Tibial artery (tissue), 4 donors: Measurements from ENCODE around the gene ORM2.
A peak's percentile ranks its signal among the peaks of the same experiment; 100 is the strongest.
"Not testable (repeated sequence)": the region's sequence is repeated elsewhere in the genome, so short reads cannot be mapped to it uniquely, and the experiment has no call there.

Experiments
- DNase-seq, 2 donors: peaks; one replicate each; pipeline ENCODE4 v3.0.0-alpha.2; 2019
- H3K27ac ChIP-seq, 2 donors: fragments of 200-600 bp; sonication (generic) in 1 of 2; 1 replicate in 1 of 2; 2 replicates in 1 of 2; pipeline ENCODE4 v1.5.1; 2018 to 2019; ENCODE audit warnings: mild to moderate bottlenecking in 1 of 2
- H3K27me3 ChIP-seq, 2 donors: fragments of 200-600 bp; sonication (generic) in 1 of 2; one replicate each; pipeline versions ENCODE4 v1.5.1 to v1.6.0; 2016 to 2019
- H3K36me3 ChIP-seq, 3 donors: fragments of 200-600 bp; sonication (generic) in 2 of 3; one replicate each; pipeline ENCODE4 v1.5.1; 2016 to 2019; ENCODE audit warnings: mild to moderate bottlenecking in 2 of 3
- H3K4me1 ChIP-seq, 4 donors: fragments of 200-600 bp; sonication (generic) in 2 of 4; 1 replicate in 3 of 4; 2 replicates in 1 of 4; pipeline ENCODE4 v1.5.1; 2016 to 2019
- H3K4me3 ChIP-seq, 2 donors: fragments of 200-600 bp; sonication (generic) in 1 of 2; 1 replicate in 1 of 2; 2 replicates in 1 of 2; pipeline ENCODE4 v1.5.1; 2018 to 2019; ENCODE audit warnings: mild to moderate bottlenecking in 2 of 2
- H3K9me3 ChIP-seq, 3 donors: fragments of 200-600 bp; sonication (generic) in 1 of 3; one replicate each; pipeline ENCODE4 v1.5.1; 2016 to 2019
- intact Hi-C: fragments of 100-400 bp; cut with DNase I; formaldehyde crosslinking; loops from one replicate; pipeline ENCODE4 v1.15.0; 2023; ENCODE audit warnings: low total_unique reads
- TF ChIP-seq, protein P1 (sequence below), 2 experiments: fragments of 200-600 bp in 1 of 2; fragments of 450-650 bp in 1 of 2; IDR thresholded peaks; one replicate each; pipeline ENCODE4 v1.5.1; 2017 to 2019; ENCODE audit warnings: antibody characterized with exemption in 2 of 2, mild to moderate bottlenecking in 1 of 2, moderate library complexity in 1 of 2

Gene ORM2

DNA sequence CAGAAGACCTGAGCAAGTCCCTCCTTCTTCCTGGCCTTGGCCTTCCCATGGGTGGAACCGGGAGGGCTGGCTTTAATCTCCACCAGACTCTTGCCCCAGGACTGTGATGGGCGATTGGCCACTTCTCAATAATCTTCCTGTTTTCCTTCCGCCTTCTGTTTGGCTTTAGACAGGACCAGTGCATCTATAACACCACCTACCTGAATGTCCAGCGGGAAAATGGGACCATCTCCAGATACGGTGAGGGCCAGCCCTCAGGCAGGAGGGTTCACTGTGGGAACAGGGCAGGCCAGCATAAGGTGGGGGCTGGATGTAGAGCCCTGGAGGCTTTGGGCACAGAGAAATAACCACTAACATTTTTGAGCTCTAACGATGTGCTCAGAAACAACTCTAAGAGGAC lies 5.8 kb upstream of the ORM2 start:
- H3K9me3 ChIP-seq, intact Hi-C loops: not testable (repeated sequence)
- H3K27me3 ChIP-seq, result peaks cover 0 to 23% of the 10 kb centered on the region in 2 donors

DNA sequence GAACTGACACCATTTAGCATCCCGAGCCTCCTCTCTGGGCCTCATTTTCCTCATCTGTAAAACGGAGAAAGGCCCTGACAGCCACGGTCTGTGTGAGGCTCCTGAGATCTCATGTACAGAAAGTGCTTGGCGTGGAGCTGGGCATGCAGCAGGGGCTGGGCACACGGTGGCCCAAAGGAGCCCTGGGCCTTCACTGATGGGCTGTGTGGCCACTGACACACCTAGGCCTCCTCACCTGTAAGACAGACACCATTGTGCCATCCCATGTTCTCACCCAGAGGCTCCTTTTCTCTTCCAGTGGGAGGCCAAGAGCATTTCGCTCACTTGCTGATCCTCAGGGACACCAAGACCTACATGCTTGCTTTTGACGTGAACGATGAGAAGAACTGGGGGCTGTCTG lies 5.2 kb upstream of the ORM2 start:
- TF ChIP-seq, protein P1, sequence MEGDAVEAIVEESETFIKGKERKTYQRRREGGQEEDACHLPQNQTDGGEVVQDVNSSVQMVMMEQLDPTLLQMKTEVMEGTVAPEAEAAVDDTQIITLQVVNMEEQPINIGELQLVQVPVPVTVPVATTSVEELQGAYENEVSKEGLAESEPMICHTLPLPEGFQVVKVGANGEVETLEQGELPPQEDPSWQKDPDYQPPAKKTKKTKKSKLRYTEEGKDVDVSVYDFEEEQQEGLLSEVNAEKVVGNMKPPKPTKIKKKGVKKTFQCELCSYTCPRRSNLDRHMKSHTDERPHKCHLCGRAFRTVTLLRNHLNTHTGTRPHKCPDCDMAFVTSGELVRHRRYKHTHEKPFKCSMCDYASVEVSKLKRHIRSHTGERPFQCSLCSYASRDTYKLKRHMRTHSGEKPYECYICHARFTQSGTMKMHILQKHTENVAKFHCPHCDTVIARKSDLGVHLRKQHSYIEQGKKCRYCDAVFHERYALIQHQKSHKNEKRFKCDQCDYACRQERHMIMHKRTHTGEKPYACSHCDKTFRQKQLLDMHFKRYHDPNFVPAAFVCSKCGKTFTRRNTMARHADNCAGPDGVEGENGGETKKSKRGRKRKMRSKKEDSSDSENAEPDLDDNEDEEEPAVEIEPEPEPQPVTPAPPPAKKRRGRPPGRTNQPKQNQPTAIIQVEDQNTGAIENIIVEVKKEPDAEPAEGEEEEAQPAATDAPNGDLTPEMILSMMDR (IDR thresholded peaks at IDR 0.05), result no peak
- intact Hi-C loops, result no loop called here

More for the DNA sequence above, 5.8 kb upstream of the ORM2 start:
- H3K4me1 ChIP-seq, H3K27ac ChIP-seq, DNase-seq, H3K4me3 ChIP-seq, H3K36me3 ChIP-seq: not testable (repeated sequence)

DNA sequence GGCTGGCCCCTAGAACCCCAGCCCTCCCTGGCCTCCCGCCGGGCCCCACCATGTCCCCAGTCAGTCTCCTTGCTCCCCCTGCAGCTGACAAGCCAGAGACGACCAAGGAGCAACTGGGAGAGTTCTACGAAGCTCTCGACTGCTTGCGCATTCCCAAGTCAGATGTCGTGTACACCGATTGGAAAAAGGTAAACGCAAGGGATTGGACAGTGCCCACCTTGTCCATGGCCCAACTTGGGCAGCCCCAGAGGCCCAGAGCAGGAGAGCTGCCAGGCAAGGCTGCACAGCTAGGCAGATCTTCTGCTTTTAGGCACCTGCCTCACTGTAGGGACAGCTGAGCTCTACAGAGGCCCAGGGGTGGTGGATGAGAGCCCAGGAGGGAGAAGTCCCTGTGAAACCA lies 4.7 kb upstream of the ORM2 start:
- H3K4me1 ChIP-seq, H3K27ac ChIP-seq, H3K4me3 ChIP-seq, H3K36me3 ChIP-seq, DNase-seq, H3K9me3 ChIP-seq, intact Hi-C loops: not testable (repeated sequence)
- H3K27me3 ChIP-seq, result peaks cover 0 to 18% of the 10 kb centered on the region in 2 donors

More for the DNA sequence above, 5.2 kb upstream of the ORM2 start:
- peaks cover 0 to 22% of the 10 kb centered on the region in 2 donors for H3K27me3 ChIP-seq
- DNase-seq, result no peak
- no peak overlapping the region for H3K27ac ChIP-seq
- no peaks in the 10 kb centered on the region for H3K4me1 ChIP-seq
- H3K4me3 ChIP-seq, result no peak overlapping the region
- H3K36me3 ChIP-seq, result no peaks in the 10 kb centered on the region
- H3K9me3 ChIP-seq, result no peaks in the 10 kb centered on the region

DNA sequence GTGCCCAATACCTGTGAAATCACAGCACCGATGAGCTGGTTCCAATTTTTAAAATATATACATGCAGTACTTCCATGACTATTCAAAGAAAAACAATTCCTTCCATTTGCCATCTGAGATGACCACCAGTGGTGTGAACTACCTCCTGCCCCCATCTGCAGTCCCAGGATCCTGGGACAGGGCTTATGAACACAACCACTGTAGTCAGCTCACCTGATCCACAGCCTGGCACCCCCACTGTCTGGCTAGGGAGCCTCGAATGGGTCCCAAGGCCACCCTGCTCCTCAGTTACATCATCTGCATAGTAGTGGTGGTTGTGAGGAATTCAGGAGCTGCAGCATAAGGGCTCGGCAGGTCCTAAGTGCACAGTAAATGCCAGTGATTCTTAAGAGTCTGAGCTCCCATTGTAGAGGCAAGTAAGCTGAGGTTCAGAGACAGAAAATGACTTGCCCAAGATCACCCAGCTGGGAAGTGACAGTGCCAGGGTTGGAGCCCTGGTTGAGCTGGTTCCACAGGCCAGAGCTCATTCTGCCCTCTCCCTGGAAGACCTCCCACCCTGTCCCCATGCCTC lies 3.9 kb upstream of the ORM2 start:
- peaks cover 0 to 15% of the 10 kb centered on the region in 2 donors for H3K27me3 ChIP-seq
- H3K9me3 ChIP-seq, DNase-seq, H3K4me3 ChIP-seq, H3K27ac ChIP-seq, intact Hi-C loops, H3K36me3 ChIP-seq, H3K4me1 ChIP-seq: not testable (repeated sequence)

DNA sequence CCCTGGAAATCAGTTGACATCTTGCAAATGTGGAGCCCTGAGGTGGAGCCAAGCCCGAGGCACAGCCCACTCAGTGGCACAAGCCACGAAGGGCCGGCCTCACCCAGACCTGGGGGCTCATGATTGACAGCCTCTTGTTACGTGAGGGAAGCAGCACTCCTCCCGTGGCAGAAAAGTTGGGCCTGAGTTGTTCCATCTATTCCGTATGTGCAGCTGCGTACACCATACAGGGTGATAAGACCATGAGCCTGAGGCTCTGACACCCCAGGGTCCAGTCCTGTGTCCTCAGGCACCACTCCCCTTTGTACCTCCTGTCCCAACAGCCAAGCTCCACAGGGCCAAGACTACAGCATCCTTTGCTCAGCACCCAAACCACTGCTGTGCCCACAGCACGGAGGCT lies 1.9 kb upstream of the ORM2 start:
- intact Hi-C loops, result no loop called here
- no peak overlapping the region for H3K4me3 ChIP-seq

DNA sequence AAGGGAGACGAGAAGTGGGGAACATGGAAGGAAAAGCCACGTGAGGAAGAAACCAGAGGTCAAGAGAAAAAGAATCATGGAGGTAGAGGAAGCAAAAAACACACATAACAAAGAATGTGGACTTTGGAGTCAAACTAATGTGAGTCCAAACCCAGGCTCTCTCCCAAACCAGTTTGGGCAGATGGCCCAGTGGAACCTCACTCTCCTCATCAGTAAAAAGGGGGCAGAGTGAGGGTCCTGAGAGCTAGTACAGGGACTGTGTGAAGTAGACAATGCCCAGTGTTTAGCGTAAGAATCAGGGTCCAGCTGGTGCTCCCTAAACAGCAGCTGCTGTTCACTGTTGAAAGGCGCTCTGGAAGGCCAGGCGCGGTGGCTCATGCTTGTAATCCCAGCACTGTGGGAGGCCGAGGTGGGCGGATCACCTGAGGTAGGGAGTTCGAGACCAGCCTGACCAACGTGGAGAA lies 1.3 kb upstream of the ORM2 start:
- DNase-seq, H3K9me3 ChIP-seq, intact Hi-C loops, H3K4me3 ChIP-seq, H3K4me1 ChIP-seq, H3K36me3 ChIP-seq, H3K27ac ChIP-seq: not testable (repeated sequence)
- H3K27me3 ChIP-seq, result peaks cover 0 to 15% of the 10 kb centered on the region in 2 donors

More for the DNA sequence above, 1.9 kb upstream of the ORM2 start:
- no peak for DNase-seq
- no peaks in the 10 kb centered on the region for H3K36me3 ChIP-seq
- H3K4me1 ChIP-seq, result no peaks in the 10 kb centered on the region
- no peaks in the 10 kb centered on the region for H3K9me3 ChIP-seq
- TF ChIP-seq, protein P1 (IDR thresholded peaks at IDR 0.05), result no peak
- peaks cover 0 to 15% of the 10 kb centered on the region in 2 donors for H3K27me3 ChIP-seq
- H3K27ac ChIP-seq, result no peak overlapping the region

DNA sequence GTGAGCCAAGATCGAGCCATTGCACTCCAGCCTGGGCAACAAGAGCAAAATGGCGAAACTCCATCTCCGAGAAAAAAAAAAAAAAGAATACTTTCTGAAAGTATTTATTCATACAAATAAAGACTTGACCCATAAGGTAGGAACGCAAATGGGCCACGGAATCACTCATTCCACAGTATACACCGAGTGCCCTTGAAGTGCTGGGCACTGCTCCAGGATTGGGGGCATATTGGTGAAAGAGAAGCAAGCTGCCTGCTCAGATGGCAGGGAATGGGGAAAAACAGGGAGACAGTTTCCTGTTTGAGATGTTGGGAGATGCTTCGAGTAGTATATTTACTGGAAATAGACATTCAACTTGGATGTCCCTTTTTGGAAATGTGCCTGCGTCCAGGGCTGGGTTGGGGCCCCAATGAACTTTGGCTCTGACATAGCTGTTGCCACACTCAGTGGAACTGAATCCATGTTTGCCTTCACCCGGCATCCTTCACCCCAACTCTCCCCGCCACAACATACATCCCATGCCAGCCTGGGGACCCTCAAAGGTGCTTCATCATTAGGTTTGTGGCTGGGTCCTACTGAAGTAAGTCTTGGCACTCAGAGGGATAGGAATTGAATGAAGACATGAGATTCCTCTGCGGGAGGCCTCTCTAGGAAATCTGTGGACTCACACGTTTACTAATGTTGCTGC lies 588 bp upstream of the ORM2 start:
- H3K4me1 ChIP-seq, H3K27ac ChIP-seq, H3K4me3 ChIP-seq, intact Hi-C loops, H3K36me3 ChIP-seq, H3K9me3 ChIP-seq: not testable (repeated sequence)
- peaks cover 0 to 12% of the 10 kb centered on the region in 2 donors for H3K27me3 ChIP-seq
- DNase-seq, result peak in 1 of 2 donors; percentile 28

DNA sequence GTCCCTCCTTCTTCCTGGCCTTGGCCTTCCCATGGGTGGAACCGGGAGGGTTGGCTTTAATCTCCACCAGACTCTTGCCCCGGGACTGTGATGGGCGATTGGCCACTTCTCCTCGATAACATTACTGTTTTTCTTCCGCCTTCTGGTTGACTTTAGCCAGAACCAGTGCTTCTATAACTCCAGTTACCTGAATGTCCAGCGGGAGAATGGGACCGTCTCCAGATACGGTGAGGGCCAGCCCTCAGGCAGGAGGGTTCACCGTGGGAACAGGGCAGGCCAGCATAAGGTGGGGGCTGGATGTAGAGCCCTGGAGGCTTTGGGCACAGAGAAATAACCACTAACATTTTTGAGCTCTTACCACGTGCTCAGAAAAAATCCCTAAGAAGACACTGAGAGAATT lies 967 bp downstream of the ORM2 start:
- TF ChIP-seq, protein P1 (IDR thresholded peaks at IDR 0.05), result no peak
- intact Hi-C loops, result no loop called here
- DNase-seq, result no peak
- Histone ChIP-seq H3K27ac (no peak overlapping the region), H3K36me3 (peaks cover 0 to 10% (median 4%) of the 10 kb centered on the region in 3 donors), H3K4me3 (no peak overlapping the region), H3K9me3 (no peaks in the 10 kb centered on the region), H3K4me1 (no peaks in the 10 kb centered on the region), H3K27me3 (peaks cover 0 to 12% of the 10 kb centered on the region in 2 donors)

DNA sequence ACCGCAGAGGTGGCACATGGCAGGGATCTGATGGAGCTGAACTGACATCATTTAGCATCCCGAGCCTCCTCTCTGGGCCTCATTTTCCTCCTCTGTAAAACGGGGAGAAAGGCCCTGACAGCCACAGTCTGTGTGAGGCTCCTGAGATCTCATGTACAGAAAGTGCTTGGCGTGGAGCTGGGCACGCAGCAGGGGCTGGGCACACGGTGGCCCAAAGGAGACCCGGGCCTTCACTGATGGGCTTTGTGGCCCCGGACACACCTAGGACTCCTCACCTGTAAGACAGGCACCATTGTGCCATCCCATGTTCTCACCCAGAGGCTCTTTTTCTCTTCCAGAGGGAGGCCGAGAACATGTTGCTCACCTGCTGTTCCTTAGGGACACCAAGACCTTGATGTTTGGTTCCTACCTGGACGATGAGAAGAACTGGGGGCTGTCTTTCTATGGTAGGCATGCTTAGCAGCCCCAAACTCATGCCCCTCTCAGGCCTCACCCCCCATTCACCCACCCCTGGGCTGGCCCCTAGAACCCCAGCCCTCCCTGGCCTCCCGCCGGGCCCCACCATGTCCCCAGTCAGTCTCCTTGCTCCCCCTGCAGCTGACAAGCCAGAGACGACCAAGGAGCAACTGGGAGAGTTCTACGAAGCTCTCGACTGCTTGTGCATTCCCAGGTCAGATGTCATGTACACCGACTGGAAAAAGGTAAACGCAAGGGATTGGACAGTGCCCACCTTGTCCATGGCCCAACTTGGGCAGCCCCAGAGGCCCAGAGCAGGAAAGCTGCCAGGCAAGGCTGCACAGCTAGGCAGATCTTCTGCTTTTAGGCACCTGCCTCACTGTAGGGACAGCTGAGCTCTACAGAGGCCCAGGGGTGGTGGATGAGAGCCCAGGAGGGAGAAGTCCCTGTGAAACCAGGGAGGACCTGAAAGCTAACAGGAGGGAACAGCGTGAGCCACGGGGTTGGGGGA lies 1.8 kb downstream of the ORM2 start:
- not testable (repeated sequence) for H3K4me3 ChIP-seq

DNA sequence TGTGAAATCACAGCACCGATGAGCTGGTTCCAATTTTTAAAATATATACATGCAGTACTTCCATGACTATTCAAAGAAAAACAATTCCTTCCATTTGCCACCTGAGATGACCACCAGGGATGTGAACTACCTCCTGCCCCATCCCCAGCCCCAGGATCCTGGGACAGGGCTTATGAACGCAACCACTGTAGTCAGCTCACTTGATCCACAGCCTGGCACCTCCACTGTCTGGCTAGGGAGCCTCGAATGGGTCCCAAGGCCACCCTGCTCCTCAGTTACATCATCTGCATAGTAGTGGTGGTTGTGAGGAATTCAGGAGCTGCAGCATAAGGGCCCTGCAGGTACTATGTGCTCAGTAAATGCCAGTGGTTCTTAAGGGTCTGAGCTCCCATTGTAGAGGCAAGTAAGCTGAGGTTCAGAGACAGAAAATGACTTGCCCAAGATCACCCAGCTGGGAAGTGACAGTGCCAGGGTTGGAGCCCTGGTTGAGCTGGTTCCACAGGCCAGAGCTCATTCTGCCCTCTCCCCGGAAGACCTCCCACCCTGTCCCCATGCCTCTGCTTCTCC lies 2.9 kb downstream of the ORM2 start:
- Histone ChIP-seq H3K27me3 (peaks cover 0 to 12% of the 10 kb centered on the region in 2 donors), H3K36me3 (peaks cover 7 to 28% (median 19%) of the 10 kb centered on the region in 3 donors)
- H3K4me1 ChIP-seq, intact Hi-C loops, DNase-seq, H3K4me3 ChIP-seq, H3K27ac ChIP-seq, H3K9me3 ChIP-seq: not testable (repeated sequence)

More for the DNA sequence above, 1.8 kb downstream of the ORM2 start:
- DNase-seq, H3K4me1 ChIP-seq, intact Hi-C loops, H3K27ac ChIP-seq, H3K9me3 ChIP-seq: not testable (repeated sequence)
- Histone ChIP-seq H3K36me3 (peaks cover 0 to 17% (median 8%) of the 10 kb centered on the region in 3 donors), H3K27me3 (peaks cover 0 to 12% of the 10 kb centered on the region in 2 donors)
